ENCODE data around the gene P2RX6. TPM values are rescaled to one million over a fixed set of nuclear protein-coding genes. Genes with fewer than 3 reads are reported as not detected.

Gene P2RX6
- total RNA-seq, 1 experiment from 2014 or later, result 10.0 TPM

- DNase-seq, result no peak
- H3K4me3 ChIP-seq, result no peak overlapping the region
- H3K9me3 ChIP-seq, result no peaks in the 10 kb centered on the region
- H3K27me3 ChIP-seq, result no peaks in the 10 kb centered on the region
- no peaks in the 10 kb centered on the region for H3K36me3 ChIP-seq
These were observed 3.3 kb downstream of the P2RX6 start for GRCh38 chr22:21018314-21018713.

- no peak for DNase-seq
- no peaks in the 10 kb centered on the region for H3K36me3 ChIP-seq
These were observed 6.0 kb downstream of the P2RX6 start for GRCh38 chr22:21020802-21021429.

GRCh38 chr22:21022507-21022906, 7.5 kb downstream of the P2RX6 start:
- Histone ChIP-seq H3K4me3 (no peak overlapping the region), H3K27me3 (no peaks in the 10 kb centered on the region)

More at GRCh38 chr22:21020802-21021429, 6.0 kb downstream of the P2RX6 start:
- no peaks in the 10 kb centered on the region for H3K27me3 ChIP-seq
- no peak overlapping the region for H3K4me3 ChIP-seq
- H3K9me3 ChIP-seq, result no peaks in the 10 kb centered on the region

GRCh38 chr22:21022955-21023614, 8.1 kb downstream of the P2RX6 start:
- no peak overlapping the region for H3K4me3 ChIP-seq
- no peaks in the 10 kb centered on the region for H3K27me3 ChIP-seq
- H3K36me3 ChIP-seq, result no peaks in the 10 kb centered on the region
- DNase-seq, result no peak
- H3K9me3 ChIP-seq, result no peaks in the 10 kb centered on the region

More at GRCh38 chr22:21022507-21022906, 7.5 kb downstream of the P2RX6 start:
- no peaks in the 10 kb centered on the region for H3K9me3 ChIP-seq
- no peak for DNase-seq
- H3K36me3 ChIP-seq, result no peaks in the 10 kb centered on the region

- no peak overlapping the region for H3K4me3 ChIP-seq
- no peak for DNase-seq
- H3K36me3 ChIP-seq, result no peaks in the 10 kb centered on the region
- H3K9me3 ChIP-seq, result no peaks in the 10 kb centered on the region
- no peaks in the 10 kb centered on the region for H3K27me3 ChIP-seq
These were observed 10.3 kb downstream of the P2RX6 start for GRCh38 chr22:21025266-21025665.

GRCh38 chr22:21025763-21026755, 11.1 kb downstream of the P2RX6 start:
- H3K4me3 ChIP-seq, result no peak overlapping the region
- H3K27me3 ChIP-seq, result no peaks in the 10 kb centered on the region
- H3K9me3 ChIP-seq, result no peaks in the 10 kb centered on the region
- DNase-seq, result no peak
- H3K36me3 ChIP-seq, result no peaks in the 10 kb centered on the region

GRCh38 chr22:21026783-21027692, 12.1 kb downstream of the P2RX6 start:
- Histone ChIP-seq H3K27me3 (no peaks in the 10 kb centered on the region), H3K9me3 (no peaks in the 10 kb centered on the region), H3K36me3 (no peaks in the 10 kb centered on the region), H3K4me3 (no peak overlapping the region)
- peak; percentile 84 for DNase-seq

- no peaks in the 10 kb centered on the region for H3K36me3 ChIP-seq
- no peak for DNase-seq
- no peak overlapping the region for H3K4me3 ChIP-seq
- H3K9me3 ChIP-seq, result no peaks in the 10 kb centered on the region
- no peaks in the 10 kb centered on the region for H3K27me3 ChIP-seq
These were observed 13.6 kb downstream of the P2RX6 start for GRCh38 chr22:21028277-21029251.

GRCh38 chr22:21029486-21030025, 14.6 kb downstream of the P2RX6 start:
- no peak overlapping the region for H3K4me3 ChIP-seq
- no peak for DNase-seq
- H3K27me3 ChIP-seq, result no peaks in the 10 kb centered on the region
- no peaks in the 10 kb centered on the region for H3K9me3 ChIP-seq
- no peaks in the 10 kb centered on the region for H3K36me3 ChIP-seq

GRCh38 chr22:21030032-21030431, 15.1 kb downstream of the P2RX6 start:
- DNase-seq, result no peak
- no peaks in the 10 kb centered on the region for H3K27me3 ChIP-seq
- no peak overlapping the region for H3K4me3 ChIP-seq
- no peaks in the 10 kb centered on the region for H3K9me3 ChIP-seq
- H3K36me3 ChIP-seq, result no peaks in the 10 kb centered on the region

GRCh38 chr22:21030621-21031544, 15.9 kb downstream of the P2RX6 start:
- Histone ChIP-seq H3K4me3 (no peak overlapping the region), H3K36me3 (no peaks in the 10 kb centered on the region), H3K9me3 (no peaks in the 10 kb centered on the region), H3K27me3 (no peaks in the 10 kb centered on the region)
- DNase-seq, result no peak

- Histone ChIP-seq H3K27me3 (no peaks in the 10 kb centered on the region), H3K4me3 (no peak overlapping the region), H3K36me3 (no peaks in the 10 kb centered on the region), H3K9me3 (no peaks in the 10 kb centered on the region)
- no peak for DNase-seq
These were observed 16.6 kb downstream of the P2RX6 start for GRCh38 chr22:21031545-21032036.

GRCh38 chr22:21032037-21032867, 17.3 kb downstream of the P2RX6 start, which contains the start of gene SLC7A4:
TSS of gene SLC7A4 (minus strand) at chr22:21032561. CDS start at chr22:21031812, 749 bp downstream.
- Histone ChIP-seq H3K36me3 (no peaks in the 10 kb centered on the region), H3K9me3 (no peaks in the 10 kb centered on the region), H3K27me3 (no peaks in the 10 kb centered on the region), H3K4me3 (no peak within 1 kb of the TSS)
- DNase-seq, result no peak
